GM12872 (cell line): ENCODE results near the gene TBPL2.

ENCODE experiments used
- TF ChIP-seq, protein P1 (sequence below): IDR thresholded peaks from 3 replicates; pipeline ENCODE4 v1.5.1; 2011; ENCODE audit warnings: low read depth, mild to moderate bottlenecking, low read length, moderate library complexity; ENCODE audit not compliant: insufficient read depth

TBPL2 gene

GRCh38 chr14:55399183-55399582, 41.2 kb downstream of the TBPL2 start:
- TF ChIP-seq, protein P1, sequence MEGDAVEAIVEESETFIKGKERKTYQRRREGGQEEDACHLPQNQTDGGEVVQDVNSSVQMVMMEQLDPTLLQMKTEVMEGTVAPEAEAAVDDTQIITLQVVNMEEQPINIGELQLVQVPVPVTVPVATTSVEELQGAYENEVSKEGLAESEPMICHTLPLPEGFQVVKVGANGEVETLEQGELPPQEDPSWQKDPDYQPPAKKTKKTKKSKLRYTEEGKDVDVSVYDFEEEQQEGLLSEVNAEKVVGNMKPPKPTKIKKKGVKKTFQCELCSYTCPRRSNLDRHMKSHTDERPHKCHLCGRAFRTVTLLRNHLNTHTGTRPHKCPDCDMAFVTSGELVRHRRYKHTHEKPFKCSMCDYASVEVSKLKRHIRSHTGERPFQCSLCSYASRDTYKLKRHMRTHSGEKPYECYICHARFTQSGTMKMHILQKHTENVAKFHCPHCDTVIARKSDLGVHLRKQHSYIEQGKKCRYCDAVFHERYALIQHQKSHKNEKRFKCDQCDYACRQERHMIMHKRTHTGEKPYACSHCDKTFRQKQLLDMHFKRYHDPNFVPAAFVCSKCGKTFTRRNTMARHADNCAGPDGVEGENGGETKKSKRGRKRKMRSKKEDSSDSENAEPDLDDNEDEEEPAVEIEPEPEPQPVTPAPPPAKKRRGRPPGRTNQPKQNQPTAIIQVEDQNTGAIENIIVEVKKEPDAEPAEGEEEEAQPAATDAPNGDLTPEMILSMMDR = no peak

GRCh38 chr14:55398679-55399078, 41.7 kb downstream of the TBPL2 start:
- TF ChIP-seq, protein P1 = no peak

- TF ChIP-seq, protein P1 = no peak
Observed at GRCh38 chr14:55389330-55389729, 51.1 kb downstream of the TBPL2 start.

DNA sequence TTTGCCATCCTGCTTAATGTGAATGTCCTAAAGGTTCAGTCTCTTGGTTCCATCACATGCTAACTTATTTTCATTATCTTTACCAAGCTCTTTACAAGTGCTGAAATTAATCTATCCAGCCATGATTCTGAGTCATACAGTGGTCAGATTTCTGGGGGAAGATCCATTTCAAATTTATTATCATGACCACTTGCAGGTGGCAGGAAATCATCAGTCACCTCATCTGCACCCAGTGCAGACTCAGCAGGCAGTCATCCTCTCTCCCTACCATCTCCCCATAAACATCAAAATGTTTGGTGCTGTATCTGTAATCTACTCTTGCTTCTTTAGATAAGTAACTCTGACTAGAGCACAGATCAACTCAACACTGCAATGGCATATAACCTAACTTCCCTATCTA, 52.3 kb downstream of the TBPL2 start:
- TF ChIP-seq, protein P1 = no peak

GRCh38 chr14:55387121-55387520, 53.3 kb downstream of the TBPL2 start:
- TF ChIP-seq, protein P1 = no peak

DNA sequence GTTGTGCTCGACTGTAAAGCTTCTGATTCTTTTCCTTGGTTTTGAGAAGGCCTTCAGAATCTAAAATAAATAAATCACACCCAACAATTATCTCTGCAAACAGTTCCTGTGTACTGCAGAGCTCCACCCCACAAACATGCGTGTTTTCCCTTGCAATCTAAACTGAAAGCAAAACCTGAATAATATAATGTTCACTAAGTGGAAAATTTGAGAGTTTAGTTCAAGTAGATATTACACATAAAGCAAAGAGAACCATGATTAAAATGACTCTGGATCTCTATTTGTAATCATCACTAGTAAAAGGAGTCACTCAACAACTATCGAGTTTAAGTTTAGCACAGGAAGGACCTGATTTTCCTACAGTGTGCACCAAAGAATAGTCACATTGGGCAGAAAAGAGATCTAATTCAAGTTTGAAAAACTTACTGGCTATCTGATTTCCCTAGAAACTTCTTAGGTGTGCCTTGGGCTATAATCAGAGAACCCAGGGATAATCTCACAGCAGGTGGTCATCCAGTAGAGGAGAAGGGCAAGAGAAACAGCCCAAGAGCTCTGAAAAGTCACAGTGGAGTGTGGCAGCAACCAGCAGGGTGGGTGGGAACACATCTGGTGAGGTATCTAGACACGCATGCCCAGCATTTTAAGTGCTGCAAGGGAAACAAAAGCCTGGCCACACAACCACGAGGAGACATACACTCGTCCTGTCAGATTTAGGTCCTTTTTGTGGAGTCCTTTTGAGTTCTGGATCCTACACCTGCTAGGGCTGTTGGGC, 54.2 kb downstream of the TBPL2 start:
- TF ChIP-seq, protein P1 = no peak

GRCh38 chr14:55384536-55384935, 55.9 kb downstream of the TBPL2 start:
- TF ChIP-seq, protein P1 = no peak
